GM12878 (cell line): ENCODE measurements around the gene COPS6. TPM values are rescaled to one million over a fixed set of nuclear protein-coding genes. Genes with fewer than 3 reads are reported as not detected.

Source experiments
- ATAC-seq: fragments of 200-7000 bp; cut with Tn5 transposase; 3 replicates; pipeline ENCODE4 v1.9.1; 2020; ENCODE audit warnings: mild to moderate bottlenecking, moderate library complexity
- BruUV-seq: library from RNA; stranded (reverse); fragments of 400-500 nt; replicated peaks from 2 replicates; lab custom pipeline; 2021; lab: Mats Ljungman, UMichigan
- CTCF ChIA-PET: fragments of 300-600 bp; sonication (Branson Sonifier 250); formaldehyde crosslinking; extraction: SDS; loops from one replicate; lab custom pipeline; 2021; ENCODE audit warnings: inconsistent platforms; lab: Yijun Ruan, JAX
- POLR2A ChIA-PET: fragments of 350-600 bp; formaldehyde crosslinking; extraction: SDS; loops from one replicate; lab custom pipeline; 2021; ENCODE audit warnings: inconsistent platforms; lab: Charles Lee
- RAD21 ChIA-PET: fragments of 300-600 bp; sonication (Branson Sonifier 250); formaldehyde crosslinking; loops from one replicate; lab custom pipeline; 2023; ENCODE audit warnings: antibody characterized with exemption; ENCODE audit not compliant: unreplicated experiment; lab: Charles Lee
- SMC1A ChIA-PET: fragments of 300-600 bp; sonication (Branson Sonifier 250); formaldehyde crosslinking; loops from one replicate; lab custom pipeline; 2023; ENCODE audit not compliant: unreplicated experiment, uncharacterized antibody; lab: Charles Lee
- DNase-seq: peaks from one replicate; pipeline ENCODE4 v3.0.0-alpha.2; 2011; ENCODE audit warnings: low read depth, low spot score
- FAIRE-seq: peaks from 3 replicates; lab custom pipeline; 2011; peaks lifted over from hg19 to GRCh38; lab: Jason Lieb, UNC
- H2AFZ ChIP-seq: 2 replicates; pipeline ENCODE4 v1.6.0; 2011; ENCODE audit warnings: low read depth, low read length, control low read depth; ENCODE audit not compliant: control insufficient read depth
- H3K27ac ChIP-seq: 2 replicates; pipeline ENCODE4 v1.5.1; 2011; ENCODE audit warnings: control low read depth; ENCODE audit not compliant: control insufficient read depth, insufficient read depth
- H3K27me3 ChIP-seq, 2 experiments: replicated peaks in 1 of 2; 2 replicates each; pipeline versions ENCODE4 v1.6.0 to v1.6.1; 2011; ENCODE audit warnings: low read length in 1 of 2; ENCODE audit not compliant: control insufficient read depth in 2 of 2, insufficient read depth in 2 of 2
- H3K36me3 ChIP-seq, 2 experiments: 2 replicates each; pipeline ENCODE4 v1.5.1; 2011; ENCODE audit warnings: low read length in 1 of 2; ENCODE audit not compliant: control insufficient read depth in 2 of 2, insufficient read depth in 2 of 2
- H3K4me1 ChIP-seq: 2 replicates; pipeline ENCODE4 v1.6.1; 2011; ENCODE audit warnings: mild to moderate bottlenecking, low read length, moderate library complexity, mixed read lengths; ENCODE audit not compliant: control insufficient read depth, insufficient read depth
- H3K4me2 ChIP-seq: 2 replicates; pipeline ENCODE4 v1.6.0; 2011; ENCODE audit warnings: control low read depth; ENCODE audit not compliant: control insufficient read depth, insufficient read depth
- H3K4me3 ChIP-seq: fragments of 200-600 bp; sonication (generic); 2 replicates; pipeline ENCODE4 v1.5.1; 2016
- H3K79me2 ChIP-seq: 2 replicates; pipeline ENCODE4 v1.6.0; 2011; ENCODE audit warnings: low read length; ENCODE audit not compliant: control insufficient read depth, insufficient read depth
- H3K9ac ChIP-seq: 2 replicates; pipeline ENCODE4 v1.8.0; 2011; ENCODE audit warnings: low read length, control low read depth, mixed read lengths; ENCODE audit not compliant: control insufficient read depth, insufficient read depth
- H3K9me3 ChIP-seq: replicated peaks from 3 replicates; pipeline ENCODE4 v1.5.1; 2011; ENCODE audit warnings: mild to moderate bottlenecking, low read length; ENCODE audit not compliant: control insufficient read depth, insufficient read depth
- H4K20me1 ChIP-seq: 2 replicates; pipeline ENCODE4 v1.6.0; 2011; ENCODE audit not compliant: control insufficient read depth, insufficient read depth
- CEBPZ ChIP-seq: fragments of 150-350 bp; IDR thresholded peaks from 2 replicates; pipeline ENCODE4 v1.6.1; 2016; ENCODE audit warnings: low read depth, low read length
- CTCF ChIP-seq, 3 experiments: IDR thresholded peaks in 2 of 3; conservative IDR thresholded peaks in 1 of 3; 2 replicates each; pipeline ENCODE4 v1.5.1; 2011; ENCODE audit warnings: low read depth in 3 of 3, low read length in 3 of 3, mild to moderate bottlenecking in 3 of 3, control low read depth in 2 of 3, moderate library complexity in 2 of 3, inconsistent platforms in 1 of 3, mixed read lengths in 1 of 3; ENCODE audit not compliant: control insufficient read depth in 2 of 3, insufficient read depth in 1 of 3; ENCODE audit errors: extremely low read depth in 1 of 3
- MLLT1 ChIP-seq: fragments of 450-650 bp; IDR thresholded peaks from 2 replicates; pipeline ENCODE4 v1.6.1; 2016; ENCODE audit warnings: mild to moderate bottlenecking
- NBN ChIP-seq: fragments of 450-650 bp; IDR thresholded peaks from 2 replicates; pipeline ENCODE4 v1.6.1; 2016
- NR2F1 ChIP-seq: fragments of 450-650 bp; conservative IDR thresholded peaks from 2 replicates; pipeline ENCODE4 v1.6.1; 2017; ENCODE audit warnings: mild to moderate bottlenecking
- RAD21 ChIP-seq: IDR thresholded peaks from 2 replicates; pipeline ENCODE4 v1.6.1; 2011; ENCODE audit warnings: mild to moderate bottlenecking, low read depth, low read length, moderate library complexity; ENCODE audit not compliant: insufficient read depth
- SMARCA5 ChIP-seq: fragments of 450-650 bp; IDR thresholded peaks from 2 replicates; pipeline ENCODE4 v1.6.1; 2017; ENCODE audit warnings: mild to moderate bottlenecking
- SMC3 ChIP-seq: IDR thresholded peaks from 2 replicates; pipeline ENCODE4 v1.6.1; 2011; ENCODE audit warnings: low read length, improper control_type of control experiment, borderline replicate concordance
- TCF12 ChIP-seq: IDR thresholded peaks from 2 replicates; pipeline ENCODE4 v1.6.1; 2011; ENCODE audit warnings: low read depth, mild to moderate bottlenecking, low read length
- TCF3 ChIP-seq: IDR thresholded peaks from 2 replicates; pipeline ENCODE4 v1.6.1; 2012; ENCODE audit warnings: low read depth, mild to moderate bottlenecking, low read length, borderline replicate concordance; ENCODE audit not compliant: insufficient read depth
- USF2 ChIP-seq: IDR thresholded peaks from 2 replicates; pipeline ENCODE4 v1.6.1; 2011; ENCODE audit warnings: low read depth, low read length, improper control_type of control experiment, borderline replicate concordance
- YY1 ChIP-seq: IDR thresholded peaks from 2 replicates; pipeline ENCODE4 v1.6.1; 2011; ENCODE audit warnings: low read depth, mild to moderate bottlenecking, low read length
- WGBS: methylation state at CpG from one replicate; pipeline ENCODE4 v1.1.6; 2016; ENCODE audit warnings: low lambda C conversion rate; ENCODE audit not compliant: insufficient replicate concordance, insufficient coverage; ENCODE audit errors: missing lambda C conversion rate; 5-methylcytosine and 5-hydroxymethylcytosine counted together
- in situ Hi-C: fragments of 300-500 bp; cut with MboI; formaldehyde crosslinking; loops from 9 replicates; pipeline ENCODE4 v1.14.3; 2018; ENCODE audit warnings: mixed read lengths
- intact Hi-C: fragments of 100-400 bp; cut with micrococcal nuclease; formaldehyde crosslinking; loops from one replicate; pipeline ENCODE4 v1.14.2; 2022; ENCODE audit not compliant: unreplicated experiment
- polyA plus RNA-seq, 11 experiments: library from polyadenylated mRNA; depleted of rRNA in 4 of 11; unstranded in 6 of 11; stranded (reverse) in 5 of 11; fragments of >200 nt; fragmentation: Nextera tagmentation in 4 of 11; fragmentation: Illumina TruSeq in 1 of 11; extraction: Ambion mirVana in 4 of 11; extraction: Trizol in 1 of 11; gene quantifications; 1 replicate in 1 of 11; 2 replicates in 10 of 11; pipeline versions ENCODE4 v1.2.1 to v1.2.3, GENCODE V29; 2011 to 2016; ENCODE audit warnings: inconsistent platforms in 2 of 11, missing spikeins in 2 of 11, low read depth in 1 of 11
- total RNA-seq, 4 experiments: library from RNA; depleted of rRNA in 3 of 4; stranded (reverse); fragments of >200 nt in 3 of 4; fragmentation: Illumina TruSeq in 1 of 4; extraction: Trizol in 1 of 4; gene quantifications; 2 replicates each; pipeline versions ENCODE4 v1.2.1 to v1.2.3, GENCODE V29; 2013 to 2021

Gene COPS6
- total and polyA plus RNA-seq, 10 of the 15 experiments (the other 5 are each of a cell fraction or from before 2014, with no cell fraction given), result 28.5 to 182 (median 81.5) TPM

GRCh38 chr7:100130608-100131453 is 42.1 kb downstream of the COPS6 start:
- H3K9me3 ChIP-seq, result no peaks in the 10 kb centered on the region
- no TSS peak for BruUV-seq
- in situ Hi-C loops (loop anchor here (5.0 kb wide), 1 partner anchor 276 kb away; no protein-coding TSS in a partner anchor), intact Hi-C loops (loop anchor here (5.0 kb wide), 3 partner anchors 211 to 276 kb away; no protein-coding TSS in a partner anchor)
- H3K27me3 ChIP-seq, result no peaks in the 10 kb centered on the region
- ChIA-PET SMC1A (interaction anchor here (0.7 to 4.8 kb wide), 15 partner anchors 11 to 239 kb away, joined by 3 to 41 read pairs (median 6); partner anchors contain the start of genes AP4M1, MCM7 and TRIM4), RAD21 (interaction anchor here (0.6 to 5.1 kb wide), 12 partner anchors 18 to 1363 kb away, joined by 3 to 49 read pairs (median 4); partner anchors contain the start of genes AP4M1, LAMTOR4 and ZKSCAN1), CTCF (interaction anchor here (0.6 to 7.9 kb wide), 31 partner anchors 8 to 288 kb away, joined by 3 to 107 read pairs (median 5); partner anchors contain the start of genes AP4M1, AZGP1, LAMTOR4 and MCM7), POLR2A (interaction anchor here (0.7 to 1.4 kb wide), 3 partner anchors 18 to 45 kb away, joined by 3 read pairs; partner anchors contain the start of gene LAMTOR4)
- H2AFZ ChIP-seq, result peak overlapping the region; percentile 3; the same call in 1 of the 2 replicates
- H3K4me2 ChIP-seq, result 0 out of 2 replicates have a peak overlapping the region, but pooled peaks have one; percentile 51
- no peak overlapping the region for H3K9ac ChIP-seq
- peaks cover 10% of the 10 kb centered on the region for H3K79me2 ChIP-seq
- no peaks in the 10 kb centered on the region for H3K36me3 ChIP-seq
- H4K20me1 ChIP-seq, result no peaks in the 10 kb centered on the region
- H3K4me3 ChIP-seq, result no peak overlapping the region
- no peak overlapping the region for H3K27ac ChIP-seq
- peaks cover 9% of the 10 kb centered on the region for H3K4me1 ChIP-seq
- 12% methylated on average over 24 of the region's 24 CpGs for WGBS
- FAIRE-seq (no peak), DNase-seq (no peak), ATAC-seq (no peak)
- peak; percentile 80 for TF ChIP-seq MLLT1
- peak; percentile 75; the same call in 1 of the 2 replicates for TF ChIP-seq NBN
- TF ChIP-seq NR2F1, result 0 out of 2 replicates have a peak, but pooled peaks have one; percentile 30
- no peak for TF ChIP-seq USF2
- no peak for TF ChIP-seq CEBPZ
- peak; percentile 46; the same call in 1 of the 2 replicates for TF ChIP-seq SMC3
- TF ChIP-seq TCF12, result peak; percentile 52; the same call in 1 of the 2 replicates
- no peak for TF ChIP-seq SMARCA5
- 0 out of 2 replicates have a peak, but pooled peaks have one; percentile 30 for TF ChIP-seq YY1
- peak; percentile 57 for TF ChIP-seq RAD21
- peak; percentile 68 to 81 (median 77) for TF ChIP-seq CTCF (IDR thresholded peaks at IDR 0.05 in 2 of 3, conservative IDR thresholded peaks at IDR 0.05 in 1 of 3; ENCODE audit: control insufficient read depth in 2 of 3, extremely low read depth in 1 of 3, insufficient read depth in 1 of 3, low read depth in 3 of 3, low read length in 3 of 3)
- TF ChIP-seq TCF3, result 0 out of 2 replicates have a peak, but pooled peaks have one; percentile 42
